ENCODE data around the gene RIN3. TPM values are rescaled to one million over a fixed set of nuclear protein-coding genes. Genes with fewer than 3 reads are reported as not detected.

RIN3 gene
- total and polyA plus RNA-seq, 12 donors: 3.9 to 63.2 (median 30.3) TPM

GRCh38 chr14:92581206-92581605 is 67.6 kb downstream of the RIN3 start:
- WGBS, 4 donors: 74 to 94% (median 91%) methylated on average over 4 to 7 of the region's 7 CpGs
- peaks cover 0 to 10% of the 10 kb centered on the region in 2 donors for H3K36me3 ChIP-seq (replicated peaks in 1 of 2)
- no peak overlapping the region for H3K27ac ChIP-seq
- no peaks in the 10 kb centered on the region for H3K27me3 ChIP-seq
- intact Hi-C loops (cut with DNase I): no loop called here
- no peaks in the 10 kb centered on the region for H3K9me3 ChIP-seq (replicated peaks in 1 of 3)
- no peak for DNase-seq
- no peak for TF ChIP-seq POLR2A (IDR thresholded peaks at IDR 0.05)
- TF ChIP-seq, protein P1, sequence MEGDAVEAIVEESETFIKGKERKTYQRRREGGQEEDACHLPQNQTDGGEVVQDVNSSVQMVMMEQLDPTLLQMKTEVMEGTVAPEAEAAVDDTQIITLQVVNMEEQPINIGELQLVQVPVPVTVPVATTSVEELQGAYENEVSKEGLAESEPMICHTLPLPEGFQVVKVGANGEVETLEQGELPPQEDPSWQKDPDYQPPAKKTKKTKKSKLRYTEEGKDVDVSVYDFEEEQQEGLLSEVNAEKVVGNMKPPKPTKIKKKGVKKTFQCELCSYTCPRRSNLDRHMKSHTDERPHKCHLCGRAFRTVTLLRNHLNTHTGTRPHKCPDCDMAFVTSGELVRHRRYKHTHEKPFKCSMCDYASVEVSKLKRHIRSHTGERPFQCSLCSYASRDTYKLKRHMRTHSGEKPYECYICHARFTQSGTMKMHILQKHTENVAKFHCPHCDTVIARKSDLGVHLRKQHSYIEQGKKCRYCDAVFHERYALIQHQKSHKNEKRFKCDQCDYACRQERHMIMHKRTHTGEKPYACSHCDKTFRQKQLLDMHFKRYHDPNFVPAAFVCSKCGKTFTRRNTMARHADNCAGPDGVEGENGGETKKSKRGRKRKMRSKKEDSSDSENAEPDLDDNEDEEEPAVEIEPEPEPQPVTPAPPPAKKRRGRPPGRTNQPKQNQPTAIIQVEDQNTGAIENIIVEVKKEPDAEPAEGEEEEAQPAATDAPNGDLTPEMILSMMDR (IDR thresholded peaks at IDR 0.05): no peak
- no peak overlapping the region for H3K4me3 ChIP-seq
- H3K4me1 ChIP-seq (replicated peaks in 1 of 2): peaks cover 10 to 11% of the 10 kb centered on the region in 2 donors

GRCh38 chr14:92581966-92582566 is 68.5 kb downstream of the RIN3 start:
- TF ChIP-seq POLR2A (IDR thresholded peaks at IDR 0.05): no peak
- TF ChIP-seq, protein P1 (IDR thresholded peaks at IDR 0.05): no peak
- H3K27me3 ChIP-seq: no peaks in the 10 kb centered on the region
- H3K36me3 ChIP-seq (replicated peaks in 1 of 2): peaks cover 0 to 10% of the 10 kb centered on the region in 2 donors
- no peak overlapping the region for H3K4me3 ChIP-seq
- DNase-seq: no peak
- H3K9me3 ChIP-seq (replicated peaks in 1 of 3): no peaks in the 10 kb centered on the region
- peaks cover 18 to 20% of the 10 kb centered on the region in 2 donors for H3K4me1 ChIP-seq (replicated peaks in 1 of 2)
- H3K27ac ChIP-seq: no peak overlapping the region
- intact Hi-C loops (cut with DNase I): no loop called here
- 89% methylated on average over 11 of the region's 11 CpGs for WGBS, 4 donors

- intact Hi-C loops (cut with DNase I): no loop called here
- Histone ChIP-seq H3K4me1 (replicated peaks in 1 of 2) (peaks cover 18 to 22% of the 10 kb centered on the region in 2 donors), H3K27me3 (no peaks in the 10 kb centered on the region), H3K4me3 (no peak overlapping the region), H3K36me3 (replicated peaks in 1 of 2) (peaks cover 0 to 2% of the 10 kb centered on the region in 2 donors), H3K9me3 (replicated peaks in 1 of 3) (no peaks in the 10 kb centered on the region), H3K27ac (no peak overlapping the region)
- no peak for DNase-seq
- TF ChIP-seq, protein P1 (IDR thresholded peaks at IDR 0.05): no peak
- no peak for TF ChIP-seq POLR2A (IDR thresholded peaks at IDR 0.05)
- 91 to 94% (median 94%) methylated on average over 11 to 12 of the region's 12 CpGs for WGBS, 4 donors
These were observed 69.3 kb downstream of the RIN3 start for GRCh38 chr14:92582706-92583452.

GRCh38 chr14:92584220-92584619 is 70.6 kb downstream of the RIN3 start:
- DNase-seq: no peak
- TF ChIP-seq, protein P1 (IDR thresholded peaks at IDR 0.05): no peak
- TF ChIP-seq POLR2A (IDR thresholded peaks at IDR 0.05): no peak
- Histone ChIP-seq H3K4me1 (replicated peaks in 1 of 2) (peaks cover 18 to 22% of the 10 kb centered on the region in 2 donors), H3K36me3 (replicated peaks in 1 of 2) (no peaks in the 10 kb centered on the region), H3K27me3 (no peaks in the 10 kb centered on the region), H3K27ac (no peak overlapping the region), H3K4me3 (no peak overlapping the region), H3K9me3 (replicated peaks in 1 of 3) (no peaks in the 10 kb centered on the region)
- WGBS, 4 donors: 96 to 100% (median 97%) methylated on average over 3 of the region's 3 CpGs
- intact Hi-C loops (cut with DNase I): no loop called here

All from adrenal gland (tissue), 12 donors.